GM12878 (cell line): ENCODE data around the gene SOX9. TPM values are rescaled to one million over a fixed set of nuclear protein-coding genes. Genes with fewer than 3 reads are reported as not detected.

Source experiments
- ATAC-seq: fragments of 200-7000 bp; cut with Tn5 transposase; 3 replicates; pipeline ENCODE4 v1.9.1; 2020; ENCODE audit warnings: mild to moderate bottlenecking, moderate library complexity
- BruUV-seq: library from RNA; stranded (reverse); fragments of 400-500 nt; replicated peaks from 2 replicates; lab custom pipeline; 2021; lab: Mats Ljungman, UMichigan
- CTCF ChIA-PET: fragments of 300-600 bp; sonication (Branson Sonifier 250); formaldehyde crosslinking; extraction: SDS; loops from one replicate; lab custom pipeline; 2021; ENCODE audit warnings: inconsistent platforms; lab: Yijun Ruan, JAX
- POLR2A ChIA-PET: fragments of 350-600 bp; formaldehyde crosslinking; extraction: SDS; loops from one replicate; lab custom pipeline; 2021; ENCODE audit warnings: inconsistent platforms; lab: Charles Lee
- RAD21 ChIA-PET: fragments of 300-600 bp; sonication (Branson Sonifier 250); formaldehyde crosslinking; loops from one replicate; lab custom pipeline; 2023; ENCODE audit warnings: antibody characterized with exemption; ENCODE audit not compliant: unreplicated experiment; lab: Charles Lee
- SMC1A ChIA-PET: fragments of 300-600 bp; sonication (Branson Sonifier 250); formaldehyde crosslinking; loops from one replicate; lab custom pipeline; 2023; ENCODE audit not compliant: unreplicated experiment, uncharacterized antibody; lab: Charles Lee
- DNase-seq: peaks from one replicate; pipeline ENCODE4 v3.0.0-alpha.2; 2011; ENCODE audit warnings: low read depth, low spot score
- FAIRE-seq: peaks from 3 replicates; lab custom pipeline; 2011; peaks lifted over from hg19 to GRCh38; lab: Jason Lieb, UNC
- H2AFZ ChIP-seq: 2 replicates; pipeline ENCODE4 v1.6.0; 2011; ENCODE audit warnings: low read depth, low read length, control low read depth; ENCODE audit not compliant: control insufficient read depth
- H3K27ac ChIP-seq: 2 replicates; pipeline ENCODE4 v1.5.1; 2011; ENCODE audit warnings: control low read depth; ENCODE audit not compliant: control insufficient read depth, insufficient read depth
- H3K27me3 ChIP-seq, 2 experiments: replicated peaks in 1 of 2; 2 replicates each; pipeline versions ENCODE4 v1.6.0 to v1.6.1; 2011; ENCODE audit warnings: low read length in 1 of 2; ENCODE audit not compliant: control insufficient read depth in 2 of 2, insufficient read depth in 2 of 2
- H3K36me3 ChIP-seq, 2 experiments: 2 replicates each; pipeline ENCODE4 v1.5.1; 2011; ENCODE audit warnings: low read length in 1 of 2; ENCODE audit not compliant: control insufficient read depth in 2 of 2, insufficient read depth in 2 of 2
- H3K4me1 ChIP-seq: 2 replicates; pipeline ENCODE4 v1.6.1; 2011; ENCODE audit warnings: mild to moderate bottlenecking, low read length, moderate library complexity, mixed read lengths; ENCODE audit not compliant: control insufficient read depth, insufficient read depth
- H3K4me2 ChIP-seq: 2 replicates; pipeline ENCODE4 v1.6.0; 2011; ENCODE audit warnings: control low read depth; ENCODE audit not compliant: control insufficient read depth, insufficient read depth
- H3K4me3 ChIP-seq: fragments of 200-600 bp; sonication (generic); 2 replicates; pipeline ENCODE4 v1.5.1; 2016
- H3K79me2 ChIP-seq: 2 replicates; pipeline ENCODE4 v1.6.0; 2011; ENCODE audit warnings: low read length; ENCODE audit not compliant: control insufficient read depth, insufficient read depth
- H3K9ac ChIP-seq: 2 replicates; pipeline ENCODE4 v1.8.0; 2011; ENCODE audit warnings: low read length, control low read depth, mixed read lengths; ENCODE audit not compliant: control insufficient read depth, insufficient read depth
- H3K9me3 ChIP-seq: replicated peaks from 3 replicates; pipeline ENCODE4 v1.5.1; 2011; ENCODE audit warnings: mild to moderate bottlenecking, low read length; ENCODE audit not compliant: control insufficient read depth, insufficient read depth
- H4K20me1 ChIP-seq: 2 replicates; pipeline ENCODE4 v1.6.0; 2011; ENCODE audit not compliant: control insufficient read depth, insufficient read depth
- ATF3 ChIP-seq: IDR thresholded peaks from 2 replicates; pipeline ENCODE4 v1.6.1; 2011; ENCODE audit warnings: low read depth, mild to moderate bottlenecking, low read length, moderate library complexity, borderline replicate concordance; ENCODE audit errors: extremely low read depth
- BMI1 ChIP-seq: fragments of 450-650 bp; IDR thresholded peaks from 2 replicates; pipeline ENCODE4 v1.6.1; 2016; ENCODE audit warnings: mild to moderate bottlenecking, moderate library complexity, borderline replicate concordance
- CREB1 ChIP-seq: IDR thresholded peaks from 2 replicates; pipeline ENCODE4 v1.6.1; 2012; ENCODE audit warnings: low read depth, mild to moderate bottlenecking, inconsistent platforms
- ETV6 ChIP-seq, 2 experiments: fragments of 450-650 bp in 1 of 2; IDR thresholded peaks in 1 of 2; conservative IDR thresholded peaks in 1 of 2; 2 replicates each; pipeline ENCODE4 v1.6.1; 2014; ENCODE audit warnings: antibody characterized with exemption in 1 of 2, borderline replicate concordance in 1 of 2, low read depth in 1 of 2, mild to moderate bottlenecking in 1 of 2, moderate library complexity in 1 of 2
- FOXK2 ChIP-seq: fragments of 450-650 bp; IDR thresholded peaks from 2 replicates; pipeline ENCODE4 v1.6.1; 2017; ENCODE audit warnings: mild to moderate bottlenecking, moderate library complexity
- IKZF2 ChIP-seq, 2 experiments: fragments of 450-650 bp; IDR thresholded peaks; 2 replicates each; pipeline ENCODE4 v1.6.1; 2017; ENCODE audit warnings: mild to moderate bottlenecking in 2 of 2, moderate library complexity in 2 of 2
- MYB ChIP-seq: fragments of 150-350 bp; IDR thresholded peaks from 2 replicates; pipeline ENCODE4 v1.6.1; 2014; ENCODE audit warnings: mild to moderate bottlenecking, low read depth, low read length, borderline replicate concordance
- POLR2AphosphoS5 ChIP-seq: IDR thresholded peaks from 2 replicates; pipeline ENCODE4 v1.6.1; 2011; ENCODE audit warnings: mild to moderate bottlenecking, low read length, inconsistent platforms
- SMAD5 ChIP-seq: IDR thresholded peaks from 2 replicates; pipeline ENCODE4 v1.6.1; 2016; ENCODE audit warnings: antibody characterized with exemption, low read depth
- SPI1 ChIP-seq: IDR thresholded peaks from 2 replicates; pipeline ENCODE4 v1.6.1; 2011; ENCODE audit warnings: low read depth, mild to moderate bottlenecking, low read length, moderate library complexity, borderline replicate concordance; ENCODE audit not compliant: insufficient read depth
- TBL1XR1 ChIP-seq: IDR thresholded peaks from 2 replicates; pipeline ENCODE4 v1.6.1; 2012; ENCODE audit warnings: low read depth, low read length, improper control_type of control experiment
- ZNF384 ChIP-seq: IDR thresholded peaks from 2 replicates; pipeline ENCODE4 v1.6.1; 2012; ENCODE audit warnings: low read depth, mild to moderate bottlenecking, low read length, improper control_type of control experiment, borderline replicate concordance
- WGBS: methylation state at CpG from one replicate; pipeline ENCODE4 v1.1.6; 2016; ENCODE audit warnings: low lambda C conversion rate; ENCODE audit not compliant: insufficient replicate concordance, insufficient coverage; ENCODE audit errors: missing lambda C conversion rate; 5-methylcytosine and 5-hydroxymethylcytosine counted together
- in situ Hi-C: fragments of 300-500 bp; cut with MboI; formaldehyde crosslinking; loops from 9 replicates; pipeline ENCODE4 v1.14.3; 2018; ENCODE audit warnings: mixed read lengths
- intact Hi-C: fragments of 100-400 bp; cut with micrococcal nuclease; formaldehyde crosslinking; loops from one replicate; pipeline ENCODE4 v1.14.2; 2022; ENCODE audit not compliant: unreplicated experiment
- polyA plus RNA-seq, 11 experiments: library from polyadenylated mRNA; depleted of rRNA in 4 of 11; unstranded in 6 of 11; stranded (reverse) in 5 of 11; fragments of >200 nt; fragmentation: Nextera tagmentation in 4 of 11; fragmentation: Illumina TruSeq in 1 of 11; extraction: Ambion mirVana in 4 of 11; extraction: Trizol in 1 of 11; gene quantifications; 1 replicate in 1 of 11; 2 replicates in 10 of 11; pipeline versions ENCODE4 v1.2.1 to v1.2.3, GENCODE V29; 2011 to 2016; ENCODE audit warnings: inconsistent platforms in 2 of 11, missing spikeins in 2 of 11, low read depth in 1 of 11
- total RNA-seq, 4 experiments: library from RNA; depleted of rRNA in 3 of 4; stranded (reverse); fragments of >200 nt in 3 of 4; fragmentation: Illumina TruSeq in 1 of 4; extraction: Trizol in 1 of 4; gene quantifications; 2 replicates each; pipeline versions ENCODE4 v1.2.1 to v1.2.3, GENCODE V29; 2013 to 2021
- TF ChIP-seq, protein P1 (sequence below): fragments of 450-650 bp; IDR thresholded peaks from 2 replicates; pipeline ENCODE4 v1.6.1; 2017; ENCODE audit warnings: borderline replicate concordance
- TF ChIP-seq, protein P2 (sequence below): fragments of 450-650 bp; formaldehyde crosslinking; IDR thresholded peaks from 2 replicates; pipeline ENCODE4 v1.4.0; 2020; ENCODE audit warnings: mild to moderate bottlenecking, moderate library complexity

SOX9 gene
- total and polyA plus RNA-seq, 10 of the 15 experiments (the other 5 are each of a cell fraction or from before 2014, with no cell fraction given) = 1.2 to 19.0 (median 5.5) TPM

- Histone ChIP-seq H3K4me3 (no peak overlapping the region), H3K9ac (no peak overlapping the region), H3K4me2 (no peak overlapping the region), H3K9me3 (no peaks in the 10 kb centered on the region; the same call in 2 of the 3 replicates), H3K27me3 (no peaks in the 10 kb centered on the region), H2AFZ (no peak overlapping the region), H3K4me1 (no peaks in the 10 kb centered on the region), H3K79me2 (no peaks in the 10 kb centered on the region), H3K36me3 (no peaks in the 10 kb centered on the region), H3K27ac (no peak overlapping the region), H4K20me1 (no peaks in the 10 kb centered on the region)
- TF ChIP-seq TBL1XR1 (no peak), MYB (no peak), SPI1 (no peak), ATF3 (no peak), ETV6 (conservative IDR thresholded peaks at IDR 0.05 in 1 of 2, IDR thresholded peaks at IDR 0.05 in 1 of 2; ENCODE audit: borderline replicate concordance in 1 of 2, low read depth in 1 of 2) (no peak), ZNF384 (no peak), CREB1 (no peak), POLR2AphosphoS5 (no peak), SMAD5 (no peak), BMI1 (no peak), IKZF2 (IDR thresholded peaks at IDR 0.05) (no peak), FOXK2 (no peak)
- TF ChIP-seq, protein P1, sequence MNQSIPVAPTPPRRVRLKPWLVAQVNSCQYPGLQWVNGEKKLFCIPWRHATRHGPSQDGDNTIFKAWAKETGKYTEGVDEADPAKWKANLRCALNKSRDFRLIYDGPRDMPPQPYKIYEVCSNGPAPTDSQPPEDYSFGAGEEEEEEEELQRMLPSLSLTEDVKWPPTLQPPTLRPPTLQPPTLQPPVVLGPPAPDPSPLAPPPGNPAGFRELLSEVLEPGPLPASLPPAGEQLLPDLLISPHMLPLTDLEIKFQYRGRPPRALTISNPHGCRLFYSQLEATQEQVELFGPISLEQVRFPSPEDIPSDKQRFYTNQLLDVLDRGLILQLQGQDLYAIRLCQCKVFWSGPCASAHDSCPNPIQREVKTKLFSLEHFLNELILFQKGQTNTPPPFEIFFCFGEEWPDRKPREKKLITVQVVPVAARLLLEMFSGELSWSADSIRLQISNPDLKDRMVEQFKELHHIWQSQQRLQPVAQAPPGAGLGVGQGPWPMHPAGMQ = no peak
- TF ChIP-seq, protein P2, sequence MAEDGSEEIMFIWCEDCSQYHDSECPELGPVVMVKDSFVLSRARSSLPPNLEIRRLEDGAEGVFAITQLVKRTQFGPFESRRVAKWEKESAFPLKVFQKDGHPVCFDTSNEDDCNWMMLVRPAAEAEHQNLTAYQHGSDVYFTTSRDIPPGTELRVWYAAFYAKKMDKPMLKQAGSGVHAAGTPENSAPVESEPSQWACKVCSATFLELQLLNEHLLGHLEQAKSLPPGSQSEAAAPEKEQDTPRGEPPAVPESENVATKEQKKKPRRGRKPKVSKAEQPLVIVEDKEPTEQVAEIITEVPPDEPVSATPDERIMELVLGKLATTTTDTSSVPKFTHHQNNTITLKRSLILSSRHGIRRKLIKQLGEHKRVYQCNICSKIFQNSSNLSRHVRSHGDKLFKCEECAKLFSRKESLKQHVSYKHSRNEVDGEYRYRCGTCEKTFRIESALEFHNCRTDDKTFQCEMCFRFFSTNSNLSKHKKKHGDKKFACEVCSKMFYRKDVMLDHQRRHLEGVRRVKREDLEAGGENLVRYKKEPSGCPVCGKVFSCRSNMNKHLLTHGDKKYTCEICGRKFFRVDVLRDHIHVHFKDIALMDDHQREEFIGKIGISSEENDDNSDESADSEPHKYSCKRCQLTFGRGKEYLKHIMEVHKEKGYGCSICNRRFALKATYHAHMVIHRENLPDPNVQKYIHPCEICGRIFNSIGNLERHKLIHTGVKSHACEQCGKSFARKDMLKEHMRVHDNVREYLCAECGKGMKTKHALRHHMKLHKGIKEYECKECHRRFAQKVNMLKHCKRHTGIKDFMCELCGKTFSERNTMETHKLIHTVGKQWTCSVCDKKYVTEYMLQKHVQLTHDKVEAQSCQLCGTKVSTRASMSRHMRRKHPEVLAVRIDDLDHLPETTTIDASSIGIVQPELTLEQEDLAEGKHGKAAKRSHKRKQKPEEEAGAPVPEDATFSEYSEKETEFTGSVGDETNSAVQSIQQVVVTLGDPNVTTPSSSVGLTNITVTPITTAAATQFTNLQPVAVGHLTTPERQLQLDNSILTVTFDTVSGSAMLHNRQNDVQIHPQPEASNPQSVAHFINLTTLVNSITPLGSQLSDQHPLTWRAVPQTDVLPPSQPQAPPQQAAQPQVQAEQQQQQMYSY (CRISPR knock-in tag) = no peak
- ChIA-PET RAD21 (interaction anchor here (0.9 kb wide), 1 partner anchor 446 kb away, joined by 3 read pairs; no protein-coding TSS in a partner anchor), SMC1A (interaction anchor here (1.2 kb wide), 1 partner anchor 11 kb away, joined by 4 read pairs; no protein-coding TSS in a partner anchor), CTCF (no interaction called here), POLR2A (interaction anchor here (0.6 kb wide), 1 partner anchor 149 kb away, joined by 7 read pairs; no protein-coding TSS in a partner anchor)
- intact Hi-C loops = no loop called here
- WGBS = 28% methylated on average over 1 of the region's 1 CpG
- no peak for DNase-seq
- no peak for ATAC-seq
- FAIRE-seq = no peak
- no TSS peak for BruUV-seq
- in situ Hi-C loops = no loop called here
Measured at GRCh38 chr17:72092710-72093322, 28.0 kb upstream of the SOX9 start.
